Esophagus muscularis mucosa (tissue), 4 donors: ENCODE measurements around the gene COL16A1.

Experiments
- EP300 ChIP-seq: sonication (generic); formaldehyde crosslinking; IDR thresholded peaks from one replicate; pipeline ENCODE4 v1.6.1; 2017; ENCODE audit warnings: antibody characterized with exemption
- POLR2A ChIP-seq: fragments of 450-650 bp; IDR thresholded peaks from one replicate; pipeline ENCODE4 v1.6.1; 2017; ENCODE audit warnings: antibody characterized with exemption, moderate library complexity, mild to moderate bottlenecking, low read depth
- POLR2AphosphoS5 ChIP-seq, 2 donors: sonication (generic); formaldehyde crosslinking; IDR thresholded peaks; one replicate each; pipeline ENCODE4 v1.6.1; 2017; ENCODE audit warnings: antibody characterized with exemption in 2 of 2
- TF ChIP-seq, protein P1 (sequence below), 3 experiments: fragments of 200-600 bp in 2 of 3; fragments of 450-650 bp in 1 of 3; sonication (generic) in 2 of 3; IDR thresholded peaks; one replicate each; pipeline ENCODE4 v1.5.1; 2017 to 2019; ENCODE audit warnings: antibody characterized with exemption in 3 of 3, mild to moderate bottlenecking in 2 of 3, moderate library complexity in 1 of 3

DNA sequence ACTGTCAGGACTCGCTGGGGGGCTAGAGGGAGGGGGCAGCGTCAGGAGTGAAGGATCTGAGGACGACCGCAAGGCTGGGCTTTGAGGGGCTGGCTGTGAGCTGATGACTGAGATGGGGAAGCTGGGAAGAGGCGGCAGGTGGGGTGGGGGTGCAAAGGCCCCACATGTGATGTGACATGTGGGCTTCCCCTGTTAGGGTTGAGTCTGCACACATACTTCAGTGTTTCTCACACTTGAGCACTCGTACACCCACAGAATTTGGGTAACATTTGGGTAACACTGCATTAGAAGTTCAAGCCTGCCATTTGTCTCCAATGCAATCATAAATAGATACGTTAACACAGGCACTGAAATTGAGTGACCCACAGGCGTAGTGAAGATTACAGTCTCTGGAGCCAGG is 16.2 kb downstream of the COL16A1 start:
- TF ChIP-seq POLR2A (no peak), POLR2AphosphoS5 (IDR thresholded peaks at IDR 0.05) (no peak), EP300 (no peak)
- TF ChIP-seq, protein P1, sequence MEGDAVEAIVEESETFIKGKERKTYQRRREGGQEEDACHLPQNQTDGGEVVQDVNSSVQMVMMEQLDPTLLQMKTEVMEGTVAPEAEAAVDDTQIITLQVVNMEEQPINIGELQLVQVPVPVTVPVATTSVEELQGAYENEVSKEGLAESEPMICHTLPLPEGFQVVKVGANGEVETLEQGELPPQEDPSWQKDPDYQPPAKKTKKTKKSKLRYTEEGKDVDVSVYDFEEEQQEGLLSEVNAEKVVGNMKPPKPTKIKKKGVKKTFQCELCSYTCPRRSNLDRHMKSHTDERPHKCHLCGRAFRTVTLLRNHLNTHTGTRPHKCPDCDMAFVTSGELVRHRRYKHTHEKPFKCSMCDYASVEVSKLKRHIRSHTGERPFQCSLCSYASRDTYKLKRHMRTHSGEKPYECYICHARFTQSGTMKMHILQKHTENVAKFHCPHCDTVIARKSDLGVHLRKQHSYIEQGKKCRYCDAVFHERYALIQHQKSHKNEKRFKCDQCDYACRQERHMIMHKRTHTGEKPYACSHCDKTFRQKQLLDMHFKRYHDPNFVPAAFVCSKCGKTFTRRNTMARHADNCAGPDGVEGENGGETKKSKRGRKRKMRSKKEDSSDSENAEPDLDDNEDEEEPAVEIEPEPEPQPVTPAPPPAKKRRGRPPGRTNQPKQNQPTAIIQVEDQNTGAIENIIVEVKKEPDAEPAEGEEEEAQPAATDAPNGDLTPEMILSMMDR (IDR thresholded peaks at IDR 0.05), result no peak
